Epidermal melanocyte (primary cell): ENCODE results near the gene EHF.
"Not testable (repeated sequence)": the region's sequence is repeated elsewhere in the genome, so short reads cannot be mapped to it uniquely, and the experiment has no call there.

Source experiments
- DNase-seq: peaks from one replicate; pipeline ENCODE4 v3.0.0; 2011; ENCODE audit warnings: low spot score; ENCODE audit not compliant: insufficient read length

EHF gene

DNA sequence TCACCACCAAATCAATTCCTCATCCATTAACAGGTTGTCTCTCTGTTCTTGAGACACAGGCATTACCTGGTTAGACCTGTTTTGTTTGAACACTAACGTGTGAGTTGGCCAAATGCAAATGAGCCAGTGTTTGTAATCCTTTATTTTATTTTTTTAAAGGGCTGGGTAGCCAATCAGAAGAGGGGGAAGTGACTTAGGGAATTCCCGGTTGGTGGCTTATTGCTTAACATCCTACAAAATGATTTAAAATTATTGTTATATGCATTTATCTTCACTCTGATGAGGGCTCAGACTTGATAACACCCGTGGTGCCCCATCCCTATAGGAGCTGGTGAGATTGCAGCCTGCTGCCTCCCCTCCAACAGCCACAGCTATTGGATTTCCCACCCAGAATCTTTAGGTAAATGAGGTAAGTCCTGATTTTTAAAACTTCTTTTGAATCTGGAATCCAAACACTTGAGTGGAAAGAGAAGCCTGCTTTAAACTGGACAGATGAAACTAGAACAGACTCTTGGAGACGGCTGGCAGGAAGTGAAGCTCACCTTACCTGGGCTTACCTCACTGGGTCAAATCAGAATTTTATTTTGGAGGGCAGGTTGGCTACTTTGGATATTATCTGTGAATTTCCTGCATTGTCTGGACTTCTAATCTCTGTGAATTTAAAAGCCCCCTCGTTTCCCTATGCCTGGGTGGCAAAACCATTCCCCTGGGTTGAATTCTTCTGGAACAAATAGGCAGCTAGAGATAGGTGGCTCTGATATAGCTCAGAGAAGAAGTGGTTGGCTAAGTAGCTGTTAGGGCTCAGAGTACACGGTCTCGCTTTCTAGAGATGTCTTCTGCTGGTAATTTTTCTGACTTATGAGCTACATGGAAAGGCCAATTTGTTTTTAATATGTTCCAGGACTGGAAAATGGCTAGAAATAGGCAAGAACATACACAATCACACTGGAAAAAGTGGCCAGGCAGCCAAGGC lies at the start of gene EHF:
Gene EHF, plus strand, starts transcription at position 274 of the 973 bp plus-strand sequence. CDS start 21,538 bp downstream, outside the sequence.
- DNase-seq: no peak

DNA sequence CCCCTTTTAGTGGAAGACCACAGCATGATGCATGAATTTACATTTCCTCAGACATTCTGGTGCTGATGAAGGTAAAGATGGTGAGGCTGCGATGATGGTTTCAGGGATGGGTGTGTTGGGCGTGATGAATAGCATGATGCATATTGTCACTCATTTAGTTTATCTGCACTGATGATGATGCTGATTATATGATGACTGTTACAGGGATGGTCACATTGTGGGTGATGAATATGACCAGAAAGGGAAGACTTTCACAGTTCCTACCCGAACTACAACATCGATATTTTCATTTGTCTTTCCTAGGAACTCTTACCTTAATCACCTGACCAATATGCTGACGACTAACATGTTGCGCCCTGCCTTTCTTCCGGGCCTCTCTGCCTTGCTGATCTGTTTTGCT lies 47.4 kb upstream of the EHF start:
- no peak for DNase-seq

DNA sequence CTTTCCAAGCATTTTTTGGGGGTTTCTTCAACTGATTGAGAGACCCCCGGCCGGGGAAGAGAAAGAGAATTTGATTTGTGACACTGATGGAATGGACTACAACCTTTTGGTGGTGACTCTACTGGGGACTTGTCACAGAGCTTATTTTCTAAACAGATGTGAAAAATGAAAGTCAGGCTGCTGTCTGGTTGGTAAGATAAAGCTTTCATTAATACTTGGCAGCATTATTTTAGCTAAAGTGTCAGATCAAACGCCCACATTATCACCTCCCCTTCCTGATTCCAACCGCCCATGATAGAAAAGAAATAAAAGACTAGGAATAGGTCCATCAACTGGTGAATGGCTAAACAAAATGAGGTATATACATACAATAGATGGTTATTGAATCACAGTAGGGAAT lies 45.6 kb upstream of the EHF start:
- no peak for DNase-seq

DNA sequence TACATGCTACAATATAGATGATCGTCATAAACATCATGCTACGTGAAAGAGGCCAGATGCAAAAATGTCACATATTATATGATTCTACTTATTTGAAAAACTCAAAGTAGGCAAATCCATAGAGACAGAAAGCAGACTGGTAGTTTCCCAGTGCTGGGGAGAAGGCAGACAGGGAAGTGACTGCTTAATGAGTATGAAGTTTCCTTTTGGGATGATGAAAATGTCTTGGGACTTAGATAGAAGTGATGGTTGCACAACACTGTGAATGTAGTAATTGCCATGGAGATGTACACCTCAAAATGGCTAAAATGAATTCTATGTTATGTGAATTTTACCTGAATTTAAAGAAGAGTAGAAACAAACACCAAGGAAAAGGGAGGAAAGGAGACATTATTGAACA lies 45.2 kb upstream of the EHF start:
- no peak for DNase-seq

DNA sequence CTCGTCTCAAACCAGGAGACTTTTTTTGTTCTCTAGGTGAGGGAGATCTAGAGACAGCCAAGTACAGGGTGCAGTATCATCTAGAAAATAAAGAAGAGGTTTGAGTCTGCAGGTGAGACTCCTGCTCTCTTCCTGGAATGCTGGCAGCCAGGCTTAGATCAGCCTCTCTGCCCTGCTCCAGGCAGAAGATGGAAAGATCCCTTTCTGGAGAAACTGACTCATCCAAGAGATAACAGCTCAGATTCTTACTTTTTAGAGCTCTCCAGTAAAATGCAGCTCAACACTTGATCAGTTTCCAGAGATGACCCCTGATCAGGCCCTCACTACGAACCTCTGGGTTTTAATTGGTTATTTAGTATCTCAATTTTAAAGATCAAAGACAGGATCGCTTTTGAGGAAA lies 44.6 kb upstream of the EHF start:
- DNase-seq: no peak

DNA sequence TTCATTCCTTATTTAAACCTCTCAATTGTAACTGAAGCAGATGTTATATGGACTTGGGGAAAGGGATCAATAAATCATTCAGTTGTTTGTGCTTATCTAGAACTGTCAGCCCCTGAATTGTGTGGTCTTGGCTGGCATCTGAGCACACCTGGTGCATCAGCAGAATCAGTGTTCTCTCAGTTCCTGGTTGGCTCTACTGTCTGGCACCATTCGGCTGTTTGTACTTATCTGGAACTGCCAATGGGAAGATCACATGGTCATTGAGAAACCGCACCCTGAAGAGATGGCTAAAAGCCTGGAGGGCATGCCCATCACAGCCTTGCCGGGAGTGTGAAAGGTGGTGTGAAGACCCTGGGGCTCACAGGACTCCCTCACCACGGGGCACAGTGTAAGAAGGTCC lies 37.1 kb upstream of the EHF start:
- no peak for DNase-seq

DNA sequence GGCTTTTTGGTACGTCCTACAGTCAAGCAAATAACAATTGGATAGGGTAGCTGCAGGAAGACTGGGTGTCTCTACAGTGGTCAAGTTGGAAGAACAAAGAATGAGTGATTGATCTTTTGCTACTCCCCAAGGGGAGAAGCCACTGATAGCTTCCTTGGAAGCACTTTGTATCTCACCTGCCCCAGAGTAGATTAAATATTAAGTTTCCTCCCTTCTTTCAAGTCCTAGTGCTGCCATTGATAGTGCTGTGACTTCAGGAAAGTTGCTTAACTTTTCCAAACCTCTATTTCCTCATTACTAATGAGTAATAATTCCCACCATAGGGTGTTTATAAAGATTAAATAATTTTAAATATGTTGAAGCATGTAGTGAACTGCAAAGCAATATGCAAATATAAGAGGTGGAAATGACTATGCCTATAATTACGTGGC lies 35.6 kb upstream of the EHF start:
- DNase-seq: no peak

DNA sequence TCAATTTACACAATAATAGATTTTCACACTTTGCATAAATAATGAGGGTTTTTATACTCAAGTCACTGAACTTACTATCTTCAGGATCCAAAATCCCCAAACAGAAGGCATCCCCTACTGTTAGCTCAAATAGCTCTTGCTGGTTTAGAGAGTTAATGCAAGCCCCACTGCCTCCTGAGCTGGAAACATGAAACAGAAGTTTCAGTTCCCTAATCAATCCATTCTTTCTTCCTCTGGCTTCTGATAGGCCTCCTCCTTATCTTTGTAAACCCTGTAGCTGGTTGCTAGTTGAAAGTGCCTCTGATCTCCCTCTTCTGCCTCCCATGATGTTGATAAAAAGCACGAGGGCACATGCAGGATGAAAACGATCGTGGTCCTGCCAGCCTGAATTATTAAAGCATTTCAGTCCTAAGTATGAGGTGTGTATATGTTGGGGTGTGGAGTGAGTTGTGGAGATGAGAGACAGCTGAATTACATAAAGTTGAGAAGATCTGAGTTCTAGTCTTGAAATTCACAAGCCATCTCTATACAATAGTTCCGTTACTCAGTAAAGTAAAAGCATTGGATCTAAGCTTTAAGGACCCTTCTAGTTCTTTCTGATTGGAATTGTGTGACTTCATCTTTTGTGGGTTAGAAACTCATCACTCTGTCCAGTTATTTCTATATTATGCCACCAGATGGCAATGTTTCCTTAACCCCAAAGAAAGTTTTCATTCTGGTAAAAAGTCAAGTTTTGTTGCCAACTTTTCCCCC lies 35.0 kb upstream of the EHF start:
- peak; percentile 69 for DNase-seq

DNA sequence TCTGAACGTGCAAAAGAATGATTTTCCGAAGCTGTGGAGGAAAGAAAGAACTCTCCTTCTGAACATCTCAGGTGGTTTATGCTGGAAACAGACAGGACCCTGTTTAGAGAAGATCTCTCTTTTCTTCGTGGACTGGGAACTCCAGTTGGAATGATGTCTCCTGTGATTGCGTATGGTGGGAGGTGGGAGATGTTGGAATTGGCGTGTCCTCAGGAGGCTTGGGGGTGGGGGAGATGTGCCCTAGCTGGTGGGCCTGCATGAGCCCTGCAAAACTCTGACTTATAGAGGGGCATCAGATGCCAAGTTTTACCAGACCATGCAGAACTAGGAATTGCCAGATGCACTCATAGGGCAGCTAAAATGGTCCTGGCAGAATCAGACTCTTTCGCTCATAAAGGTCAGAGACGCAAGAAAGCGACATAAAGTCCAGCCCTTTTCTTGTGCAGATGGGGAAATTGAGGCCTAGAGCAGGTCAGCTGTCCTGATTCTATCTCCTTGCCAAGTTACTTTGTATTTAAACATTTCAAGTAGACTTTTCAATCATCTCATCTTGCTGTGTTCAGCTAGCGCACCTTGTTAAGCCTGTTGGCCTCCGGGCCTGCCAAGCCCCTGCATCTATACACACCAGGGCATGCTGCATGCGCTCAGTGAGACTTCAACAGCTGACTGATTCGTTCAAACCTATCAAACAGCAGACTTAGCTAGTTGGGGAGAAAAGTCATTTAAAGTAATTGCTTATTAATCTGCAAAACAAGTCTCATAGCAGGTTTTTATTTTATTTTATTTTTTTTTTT lies 34.2 kb upstream of the EHF start:
- no peak for DNase-seq

DNA sequence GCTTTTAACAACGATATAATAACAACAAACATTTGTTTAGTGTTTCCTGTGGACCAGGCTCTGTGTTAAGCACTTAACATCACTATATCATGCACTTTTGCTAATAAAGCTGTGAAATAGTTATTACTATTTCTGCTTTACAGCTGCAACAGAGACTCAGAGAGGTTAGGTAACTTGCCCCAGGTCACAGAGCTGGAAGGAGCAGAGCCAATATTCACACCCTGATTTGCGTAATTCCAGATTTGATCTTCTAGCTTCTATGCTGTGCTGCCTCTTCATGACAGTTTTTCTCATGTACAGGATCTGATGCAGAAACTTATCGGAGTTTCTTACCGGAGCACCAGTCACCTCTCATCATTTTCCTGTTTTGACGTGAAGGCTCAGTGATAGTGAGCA lies 33.6 kb upstream of the EHF start:
- no peak for DNase-seq

DNA sequence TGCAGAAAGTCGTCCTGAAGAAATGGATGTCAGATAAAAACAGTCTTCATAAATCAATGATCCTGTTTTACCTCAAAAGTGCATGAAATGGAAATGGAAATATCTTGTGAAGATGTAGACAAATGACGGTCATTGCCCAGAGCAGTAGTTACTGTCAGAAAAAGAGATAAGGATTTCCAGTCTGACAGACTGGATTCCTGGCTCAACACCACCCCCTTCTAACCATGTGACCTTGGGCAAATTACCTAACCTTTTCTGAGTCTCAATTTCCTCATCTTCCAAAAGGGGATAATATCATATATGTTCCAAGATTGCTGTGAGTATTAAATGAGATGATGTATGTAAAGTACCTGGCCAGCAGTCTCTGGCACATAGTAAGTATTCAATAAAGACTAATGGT lies 32.9 kb upstream of the EHF start:
- no peak for DNase-seq

DNA sequence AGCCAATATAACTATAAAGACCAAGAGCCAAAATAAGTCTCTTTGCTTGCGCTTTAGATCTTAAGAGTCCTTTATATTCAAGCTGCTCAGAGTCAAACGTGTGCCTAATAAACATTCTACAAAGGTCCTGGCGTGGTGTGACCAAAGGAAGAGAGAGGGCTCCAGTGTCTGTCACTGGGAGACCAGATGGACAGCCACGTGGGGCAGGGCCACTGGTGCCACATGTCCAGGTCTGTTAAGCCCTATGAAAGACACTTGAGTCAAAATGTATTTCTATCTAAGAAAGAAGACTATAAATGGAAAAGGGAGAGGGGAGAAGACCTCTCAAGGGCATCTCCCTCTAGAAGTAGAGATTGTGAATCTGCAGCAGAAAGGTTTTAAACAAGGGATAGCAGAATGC lies 32.2 kb upstream of the EHF start:
- DNase-seq: no peak

DNA sequence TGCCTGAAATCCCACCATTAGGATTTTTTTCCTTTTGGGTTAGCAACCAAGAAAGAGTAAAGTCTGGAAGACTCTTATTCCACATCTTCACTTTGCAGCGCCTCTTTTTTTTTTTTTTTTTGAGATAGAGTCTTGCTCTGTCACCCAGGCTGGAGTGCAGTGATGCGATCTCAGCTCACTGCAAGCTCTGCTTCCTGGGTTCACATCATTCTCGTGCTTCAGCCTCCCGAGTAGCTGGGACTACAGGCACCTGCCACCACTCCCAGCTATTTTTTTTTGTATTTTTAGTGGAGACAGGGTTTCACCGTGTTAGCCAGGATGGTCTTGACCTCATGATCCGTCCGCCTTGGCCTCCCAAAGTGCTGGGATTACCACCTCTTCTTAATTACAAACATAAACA lies 31.7 kb upstream of the EHF start:
- DNase-seq: not testable (repeated sequence)

DNA sequence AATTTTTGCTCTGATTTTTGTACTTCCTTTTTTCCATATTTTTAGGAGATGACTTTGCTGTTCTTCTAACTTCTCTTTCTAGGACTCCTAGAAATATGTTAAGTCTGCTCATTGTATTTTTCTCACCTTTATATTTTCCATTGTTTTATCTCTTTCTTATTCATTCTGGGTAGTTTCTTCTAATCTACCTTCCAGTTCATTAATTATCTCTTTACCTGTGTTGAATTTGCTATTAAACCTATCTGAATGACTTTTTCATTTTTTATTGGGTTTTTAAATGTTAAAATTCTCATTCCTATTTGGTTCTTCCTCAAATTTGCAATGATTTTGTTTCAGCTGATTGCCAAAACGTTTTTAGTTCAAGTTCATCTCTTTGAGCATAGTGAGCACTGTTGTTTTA lies 27.8 kb upstream of the EHF start:
- no peak for DNase-seq

DNA sequence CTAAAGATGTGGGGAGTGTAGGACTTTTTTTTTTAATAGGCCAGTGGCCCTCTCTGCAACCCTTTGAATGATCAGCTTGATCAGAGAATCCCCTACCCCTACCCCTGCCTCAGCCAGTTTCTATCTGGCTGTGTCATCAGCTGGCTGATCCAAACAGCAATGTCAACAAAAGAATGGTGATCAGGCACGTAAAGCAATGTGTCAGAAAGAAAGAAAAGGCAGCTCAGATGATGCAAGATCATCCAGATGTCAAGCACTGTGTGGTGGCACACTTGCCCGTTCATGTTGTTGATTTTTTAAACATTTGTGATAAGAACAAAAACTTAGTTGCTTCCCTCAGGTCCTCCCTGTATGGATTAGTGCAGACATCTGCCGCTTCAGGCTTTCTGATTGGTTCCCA lies 26.3 kb upstream of the EHF start:
- no peak for DNase-seq

DNA sequence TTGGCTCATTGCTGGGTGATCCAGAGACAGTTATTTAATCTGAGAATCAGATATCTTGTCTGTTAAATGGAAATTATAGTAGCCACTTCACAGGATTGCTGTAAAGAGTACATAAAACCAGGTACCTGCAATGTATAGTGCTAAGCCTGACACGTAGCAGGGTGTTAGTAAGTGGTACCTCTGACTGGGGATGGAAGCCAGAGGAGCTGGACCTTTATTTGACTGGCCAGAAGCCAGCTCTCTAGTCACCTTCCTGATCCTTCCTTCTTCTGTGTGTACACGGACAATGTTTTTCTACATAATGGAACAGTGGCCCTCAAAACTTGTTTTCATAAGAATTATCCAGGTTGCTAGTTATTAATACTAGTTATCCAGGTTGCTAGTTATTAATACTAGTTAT lies 25.5 kb upstream of the EHF start:
- DNase-seq: no peak

DNA sequence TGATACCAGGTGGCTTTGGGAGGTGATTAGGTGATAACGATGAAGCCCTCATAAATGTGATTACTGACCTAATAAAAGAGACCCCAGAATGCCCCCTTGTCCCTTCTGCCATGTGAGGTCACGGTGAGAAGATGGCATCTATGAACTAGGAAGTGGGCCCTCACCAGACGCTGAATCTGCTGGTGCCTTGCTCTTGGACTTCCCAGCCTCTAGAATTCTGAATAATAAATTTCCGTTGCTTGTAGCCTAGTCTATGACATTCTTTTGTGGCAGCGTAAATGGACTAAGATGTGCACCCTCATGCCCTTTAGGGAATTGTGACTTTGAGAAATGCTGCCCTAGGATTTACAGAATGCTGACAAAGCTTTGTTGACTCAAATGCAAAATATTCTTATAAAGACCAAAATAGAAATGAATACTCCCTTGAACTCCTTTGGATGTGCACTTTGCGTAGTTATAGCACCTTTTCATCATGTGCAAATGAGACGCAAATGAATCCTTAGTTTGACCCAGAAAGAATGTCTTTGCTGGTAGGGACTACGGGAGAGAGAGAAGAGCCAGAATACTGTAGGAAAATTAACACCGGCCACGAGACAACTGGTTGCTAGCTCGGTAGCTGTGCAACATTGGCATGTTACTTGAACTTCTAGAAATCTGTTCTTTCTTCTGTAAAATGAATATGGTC lies 24.8 kb upstream of the EHF start:
- DNase-seq: no peak

DNA sequence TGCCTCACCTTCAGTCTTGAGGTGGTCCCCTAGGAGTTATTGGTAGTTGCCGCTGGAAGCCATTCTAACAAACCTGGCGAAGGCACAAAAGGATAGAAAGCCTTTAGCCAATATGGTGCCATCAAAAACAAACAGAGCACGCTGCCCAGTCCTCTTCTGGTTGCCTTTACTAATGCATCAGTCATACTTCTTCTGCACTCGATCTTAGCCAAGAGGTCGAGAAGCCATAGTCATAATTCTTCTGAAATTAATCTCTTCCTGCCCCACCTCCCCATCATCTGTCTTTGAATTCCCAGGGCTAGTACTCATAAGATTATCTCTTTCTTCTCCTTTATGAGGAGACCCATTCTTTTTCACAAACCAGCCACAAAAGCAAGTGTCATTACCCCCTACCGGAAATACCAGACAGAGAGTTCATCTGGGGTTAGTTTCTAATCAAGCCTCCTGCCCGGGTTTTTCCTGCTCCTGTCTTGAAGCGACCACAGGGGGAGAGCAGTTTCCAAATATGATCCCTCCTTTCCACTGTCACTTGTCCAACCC lies 21.4 kb upstream of the EHF start:
- peak; percentile 51 for DNase-seq

DNA sequence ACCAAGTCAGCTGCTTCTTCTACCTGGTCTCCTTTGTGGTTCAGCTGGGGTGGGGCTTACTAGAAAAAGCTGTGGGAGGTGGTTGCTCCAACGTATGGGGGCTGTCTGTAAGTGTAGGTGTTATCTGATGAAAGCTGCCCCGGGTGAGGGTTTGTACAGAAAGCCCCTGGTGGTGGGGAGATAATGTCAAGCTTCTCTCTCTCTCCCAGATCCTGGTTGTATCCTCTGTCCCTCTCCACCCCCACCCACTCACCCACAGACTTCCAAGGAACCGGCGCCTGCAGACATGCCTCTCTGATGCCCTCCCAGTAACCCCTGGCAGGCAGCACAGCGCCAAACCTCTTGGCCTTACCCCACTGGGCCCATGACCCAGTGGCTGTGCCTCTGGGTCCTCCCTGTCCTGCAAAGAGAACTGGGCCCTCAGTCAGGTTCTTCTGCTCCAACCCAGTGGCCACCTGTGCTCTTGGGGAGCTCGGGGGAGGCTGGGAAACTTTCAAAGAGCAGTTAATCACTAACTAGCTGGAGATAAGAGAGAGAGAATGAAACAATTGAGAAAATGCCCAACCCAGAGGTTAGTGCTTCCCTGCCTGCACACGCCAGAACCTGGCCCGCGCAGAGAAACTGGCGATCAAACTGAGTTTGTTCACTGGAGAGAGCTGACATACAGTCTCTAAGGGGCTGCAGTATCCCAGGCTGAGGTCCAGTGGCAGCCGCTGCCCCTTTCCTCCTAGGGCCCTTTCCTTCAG lies 20.4 kb upstream of the EHF start:
- no peak for DNase-seq

DNA sequence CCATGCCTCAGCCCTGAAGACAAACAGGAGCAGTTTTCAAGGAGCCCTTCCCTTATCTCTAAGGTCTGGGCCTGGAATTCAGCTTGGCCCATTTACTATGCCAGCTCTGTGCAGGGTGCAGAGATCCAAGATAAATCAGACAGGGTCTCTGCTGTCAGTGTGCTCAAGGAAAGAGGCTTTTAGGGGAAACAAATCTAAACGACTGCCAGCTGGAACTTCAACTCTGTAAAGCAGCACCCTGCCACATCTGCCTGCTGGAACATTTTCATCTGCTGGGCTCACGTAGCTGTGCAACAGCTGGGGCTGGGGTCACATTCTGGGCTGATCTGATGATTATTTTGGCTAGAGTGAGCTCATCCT lies 19.8 kb upstream of the EHF start:
- DNase-seq: no peak
